H1 (cell line): ENCODE measurements around the gene NCBP2. TPM values are rescaled to one million over a fixed set of nuclear protein-coding genes. Genes with fewer than 3 reads are reported as not detected.
A peak's percentile ranks its signal among the peaks of the same experiment; 100 is the strongest.

Experiments
- CTCF ChIA-PET: fragments of 300-600 bp; sonication (Branson Sonifier 250); formaldehyde crosslinking; loops from one replicate; lab custom pipeline; 2021; ENCODE audit not compliant: partially characterized antibody; lab: Charles Lee
- POLR2A ChIA-PET: fragments of 300-600 bp; sonication (Branson Sonifier 250); formaldehyde crosslinking; loops from one replicate; lab custom pipeline; 2021; ENCODE audit warnings: inconsistent platforms; ENCODE audit not compliant: partially characterized antibody; lab: Charles Lee
- DNase-seq, 2 experiments: peaks; one replicate each; pipeline versions ENCODE4 v3.0.0 to v3.0.0-alpha.2; 2010 to 2022; ENCODE audit warnings: low spot score in 2 of 2, low read depth in 1 of 2, mixed read lengths in 1 of 2
- FAIRE-seq: peaks from 2 replicates; lab custom pipeline; 2011; peaks lifted over from hg19 to GRCh38; lab: Jason Lieb, UNC
- H2AFZ ChIP-seq: 2 replicates; pipeline ENCODE4 v1.8.1; 2012; ENCODE audit warnings: low read length, inconsistent platforms
- H2AK5ac ChIP-seq: 2 replicates; pipeline ENCODE4 v1.6.1; 2013; ENCODE audit warnings: low read depth, low read length
- H2BK120ac ChIP-seq: replicated peaks from 2 replicates; pipeline ENCODE3; 2013; ENCODE audit warnings: low read depth, low read length, inconsistent platforms
- H2BK12ac ChIP-seq: 2 replicates; pipeline ENCODE4 v1.6.1; 2013; ENCODE audit warnings: low read depth, low read length
- H2BK15ac ChIP-seq: 2 replicates; pipeline ENCODE4 v1.6.1; 2013; ENCODE audit warnings: low read length
- H2BK20ac ChIP-seq: 2 replicates; pipeline ENCODE4 v1.6.1; 2013; ENCODE audit warnings: low read length
- H2BK5ac ChIP-seq: 2 replicates; pipeline ENCODE4 v1.6.1; 2013; ENCODE audit warnings: low read depth, low read length
- H3K14ac ChIP-seq: 2 replicates; pipeline ENCODE4 v1.6.1; 2013; ENCODE audit warnings: inconsistent platforms; ENCODE audit not compliant: insufficient read length
- H3K18ac ChIP-seq: 2 replicates; pipeline ENCODE4 v1.6.1; 2013; ENCODE audit warnings: low read length; ENCODE audit errors: extremely low read depth
- H3K23ac ChIP-seq: 2 replicates; pipeline ENCODE4 v1.6.1; 2013; ENCODE audit warnings: inconsistent platforms; ENCODE audit not compliant: insufficient read length
- H3K23me2 ChIP-seq: 2 replicates; pipeline ENCODE4 v1.6.1; 2013; ENCODE audit warnings: low read depth, low read length
- H3K27ac ChIP-seq: 2 replicates; pipeline ENCODE4 v1.6.1; 2011; ENCODE audit warnings: low read depth, low read length, inconsistent platforms
- H3K27me3 ChIP-seq, 4 experiments: replicated peaks in 1 of 4; 1 replicate in 1 of 4; 2 replicates in 3 of 4; pipeline versions ENCODE4 v1.6.1 to v1.8.1; 2011 to 2013; ENCODE audit warnings: low read length in 3 of 4, mild to moderate bottlenecking in 3 of 4, inconsistent platforms in 2 of 4, mixed read lengths in 2 of 4, moderate library complexity in 1 of 4; ENCODE audit not compliant: control insufficient read depth in 3 of 4, insufficient read depth in 3 of 4; ENCODE audit errors: extremely low read depth in 1 of 4
- H3K36me3 ChIP-seq, 4 experiments: 2 replicates each; pipeline versions ENCODE4 v1.6.1 to v1.8.1; 2011 to 2013; ENCODE audit warnings: mild to moderate bottlenecking in 4 of 4, low read length in 3 of 4, moderate library complexity in 2 of 4, control low read depth in 1 of 4, inconsistent platforms in 1 of 4; ENCODE audit not compliant: insufficient read depth in 4 of 4, control insufficient read depth in 2 of 4
- H3K4ac ChIP-seq: replicated peaks from 2 replicates; pipeline ENCODE3; 2013; ENCODE audit warnings: low read length, low read depth, mixed read lengths, inconsistent platforms; ENCODE audit not compliant: insufficient read length
- H3K4me1 ChIP-seq, 4 experiments: replicated peaks in 1 of 4; 1 replicate in 1 of 4; 2 replicates in 3 of 4; pipeline versions ENCODE4 v1.6.1 to v1.8.1; 2011 to 2013; ENCODE audit warnings: low read length in 3 of 4, inconsistent platforms in 2 of 4, mixed read lengths in 1 of 4; ENCODE audit not compliant: insufficient read depth in 4 of 4, control insufficient read depth in 3 of 4
- H3K4me2 ChIP-seq, 2 experiments: 2 replicates each; pipeline versions ENCODE4 v1.6.1 to v1.8.1; 2011 to 2013; ENCODE audit warnings: low read depth in 2 of 2, low read length in 2 of 2, control low read depth in 1 of 2, inconsistent platforms in 1 of 2, mild to moderate bottlenecking in 1 of 2; ENCODE audit not compliant: insufficient read depth in 1 of 2
- H3K4me3 ChIP-seq, 4 experiments: fragments of 200-600, 300-600 bp in 1 of 4; sonication (generic), shearing (Covaris generic), sonication (Bioruptor Twin) in 1 of 4; 2 replicates each; pipeline versions ENCODE4 v1.5.1 to v1.8.1; 2011 to 2016; ENCODE audit warnings: low read length in 4 of 4, low read depth in 3 of 4, control low read depth in 2 of 4, inconsistent platforms in 2 of 4, mild to moderate bottlenecking in 2 of 4, mixed read lengths in 1 of 4, moderate library complexity in 1 of 4; ENCODE audit not compliant: insufficient read depth in 2 of 4; ENCODE audit errors: extremely low read depth in 1 of 4
- H3K56ac ChIP-seq: replicated peaks from 2 replicates; pipeline ENCODE3; 2013; ENCODE audit warnings: low read depth, mild to moderate bottlenecking, mixed read lengths, low read length, inconsistent platforms; ENCODE audit not compliant: insufficient read length
- H3K79me1 ChIP-seq: 2 replicates; pipeline ENCODE4 v1.6.1; 2013; ENCODE audit warnings: low read depth, low read length, control low read depth
- H3K79me2 ChIP-seq, 2 experiments: 2 replicates each; pipeline versions ENCODE4 v1.6.1 to v1.8.1; 2012 to 2013; ENCODE audit warnings: low read length in 2 of 2, mild to moderate bottlenecking in 2 of 2, inconsistent platforms in 1 of 2; ENCODE audit not compliant: insufficient read depth in 2 of 2, control insufficient read depth in 1 of 2
- H3K9ac ChIP-seq, 4 experiments: replicated peaks in 1 of 4; 1 replicate in 1 of 4; 2 replicates in 3 of 4; pipeline versions ENCODE4 v1.6.1 to v1.8.1; 2011 to 2013; ENCODE audit warnings: low read depth in 3 of 4, low read length in 3 of 4, control low read depth in 2 of 4, mild to moderate bottlenecking in 2 of 4, moderate library complexity in 2 of 4, inconsistent platforms in 1 of 4; ENCODE audit errors: extremely low read depth in 1 of 4
- H3K9me3 ChIP-seq, 2 experiments: 2 replicates each; pipeline versions ENCODE4 v1.6.1 to v1.8.1; 2012 to 2013; ENCODE audit warnings: mild to moderate bottlenecking in 2 of 2, moderate library complexity in 2 of 2, control low read depth in 1 of 2, inconsistent platforms in 1 of 2, low read depth in 1 of 2, low read length in 1 of 2, mixed read lengths in 1 of 2; ENCODE audit not compliant: insufficient read depth in 2 of 2
- H4K20me1 ChIP-seq, 2 experiments: replicated peaks in 1 of 2; 2 replicates each; pipeline versions ENCODE3 to v1.8.1; 2011 to 2013; ENCODE audit warnings: inconsistent platforms in 2 of 2, low read length in 2 of 2, mild to moderate bottlenecking in 1 of 2; ENCODE audit not compliant: insufficient read depth in 2 of 2, control insufficient read depth in 1 of 2
- H4K5ac ChIP-seq: 2 replicates; pipeline ENCODE4 v1.6.1; 2013; ENCODE audit warnings: low read length, low read depth, mixed read lengths, inconsistent platforms; ENCODE audit not compliant: insufficient read length
- H4K8ac ChIP-seq: 2 replicates; pipeline ENCODE4 v1.8.0; 2013; ENCODE audit warnings: mild to moderate bottlenecking, moderate library complexity, low read length, inconsistent platforms; ENCODE audit not compliant: insufficient read depth; ENCODE audit errors: extremely low read depth
- H4K91ac ChIP-seq: replicated peaks from 2 replicates; pipeline ENCODE3; 2013; ENCODE audit warnings: low read length, mixed read lengths, inconsistent platforms; ENCODE audit not compliant: insufficient read length
- GABPA ChIP-seq: IDR thresholded peaks from 2 replicates; pipeline ENCODE4 v1.6.1; 2011; ENCODE audit warnings: mild to moderate bottlenecking, low read length, moderate library complexity, borderline replicate concordance; ENCODE audit not compliant: insufficient read depth
- JUND ChIP-seq: IDR thresholded peaks from 2 replicates; pipeline ENCODE4 v1.6.1; 2011; ENCODE audit warnings: mild to moderate bottlenecking, improper control_type of control experiment, low read length
- KDM4A ChIP-seq: IDR thresholded peaks from one replicate; pipeline ENCODE4 v1.7.1; 2012; ENCODE audit warnings: low read depth, mild to moderate bottlenecking, moderate library complexity, low read length, inconsistent platforms; ENCODE audit not compliant: severe bottlenecking
- RAD21 ChIP-seq, 2 experiments: IDR thresholded peaks in 1 of 2; conservative IDR thresholded peaks in 1 of 2; 2 replicates each; pipeline ENCODE4 v1.6.1; 2011; ENCODE audit warnings: low read depth in 2 of 2, low read length in 2 of 2, improper control_type of control experiment in 1 of 2, inconsistent platforms in 1 of 2, mild to moderate bottlenecking in 1 of 2, moderate library complexity in 1 of 2
- RNF2 ChIP-seq: fragments of 200-900, 300-1000 bp; sonication (generic); IDR thresholded peaks from 2 replicates; pipeline ENCODE4 v1.7.1; 2016; ENCODE audit warnings: borderline replicate concordance, low read depth, mild to moderate bottlenecking, antibody characterized with exemption, low read length; ENCODE audit not compliant: poor library complexity, severe bottlenecking; ENCODE audit errors: missing control alignments
- SAP30 ChIP-seq: fragments of 300-600 bp; sonication (generic); IDR thresholded peaks from 2 replicates; pipeline ENCODE4 v1.7.1; 2012; ENCODE audit warnings: low read length, moderate library complexity, mild to moderate bottlenecking, inconsistent platforms; ENCODE audit not compliant: insufficient read depth, insufficient replicate concordance
- WGBS, 2 experiments: shearing (Covaris generic) in 1 of 2; methylation state at CpG; one replicate each; pipeline versions ENCODE4 v1.1.6 to v1.1.7; 2013 to 2015; ENCODE audit warnings: low lambda C conversion rate in 2 of 2, mixed read lengths in 2 of 2, inconsistent platforms in 1 of 2, low coverage in 1 of 2, missing lambda C conversion rate in 1 of 2; ENCODE audit not compliant: insufficient replicate concordance in 2 of 2, insufficient coverage in 1 of 2, insufficient read length in 1 of 2; ENCODE audit errors: extremely low coverage in 1 of 2, missing lambda C conversion rate in 1 of 2; 5-methylcytosine and 5-hydroxymethylcytosine counted together
- polyA plus RNA-seq, 7 experiments: library from polyadenylated mRNA; depleted of rRNA in 3 of 7; stranded (reverse) in 5 of 7; unstranded in 2 of 7; fragments of >200 nt in 5 of 7; fragments of 200-250 nt in 2 of 7; gene quantifications; 1 replicate in 5 of 7; 2 replicates in 1 of 7; 4 replicates in 1 of 7; pipeline versions ENCODE4 v1.2.1 to v1.2.3, GENCODE V29; 2011 to 2013; ENCODE audit warnings: missing spikeins in 2 of 7, mixed read lengths in 2 of 7
- total RNA-seq: library from RNA; stranded (reverse); fragmentation: NEBNext Ultra II Directional; extraction: Animal tissue kit (Norgen Biotek cat#: 25700); gene quantifications from 2 replicates; pipeline ENCODE4 v1.2.1, GENCODE V29; 2021
- TF ChIP-seq, protein P1 (sequence below), 3 experiments: IDR thresholded peaks; 1 replicate in 2 of 3; 2 replicates in 1 of 3; pipeline versions ENCODE4 v1.5.1 to v1.6.1; 2011; ENCODE audit warnings: low read length in 3 of 3, mild to moderate bottlenecking in 3 of 3, inconsistent platforms in 2 of 3, low read depth in 1 of 3, moderate library complexity in 1 of 3; ENCODE audit not compliant: insufficient read depth in 1 of 3; ENCODE audit errors: control extremely low read depth in 1 of 3

NCBP2 gene
- total and polyA plus RNA-seq, 2 of the 8 experiments (the other 6 are each of a cell fraction or from before 2014, with no cell fraction given), result 34.1 to 100 TPM

DNA sequence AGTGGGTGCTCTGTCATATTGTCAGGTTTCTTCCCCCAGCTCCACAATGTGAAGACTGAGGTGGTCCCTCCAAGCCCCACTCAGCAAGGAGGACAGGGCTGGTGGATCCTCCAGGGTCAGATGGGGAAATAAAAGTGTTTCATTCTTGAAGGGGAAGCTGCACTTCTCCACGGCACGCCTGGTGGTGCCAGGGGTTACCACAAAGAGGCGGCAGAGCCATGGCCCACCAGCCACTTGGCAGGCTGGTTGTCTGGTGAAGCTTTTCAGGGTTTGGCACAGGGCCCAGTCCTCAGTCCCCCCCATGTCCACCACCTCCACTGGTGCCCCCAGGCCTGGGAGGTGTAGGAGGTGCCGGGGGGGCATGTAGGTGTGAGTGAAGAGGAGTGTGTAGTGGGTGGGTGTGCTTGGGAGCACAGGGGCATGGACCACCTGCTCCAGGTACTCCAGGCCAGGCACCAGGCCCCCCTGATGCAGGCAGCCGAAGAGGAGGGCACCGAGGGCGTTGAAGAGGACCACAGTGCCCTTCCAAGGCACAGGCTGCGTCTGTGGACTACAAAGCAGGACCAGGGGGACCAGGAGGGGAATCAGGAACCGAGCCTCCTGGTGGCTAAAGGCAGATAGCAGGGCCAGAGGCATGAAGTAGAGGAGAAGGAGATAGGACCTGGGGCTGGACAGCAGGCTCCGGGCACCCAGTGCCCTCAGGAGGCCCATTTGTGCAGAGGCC is 5.0 kb upstream of the NCBP2 start:
- Histone ChIP-seq H2AFZ (no peak overlapping the region), H2BK12ac (no peak overlapping the region), H3K14ac (no peak overlapping the region), H3K23ac (no peak overlapping the region), H2BK120ac (no peak overlapping the region), H3K56ac (no peak overlapping the region), H3K4ac (no peak overlapping the region), H2BK20ac (no peak overlapping the region), H2BK5ac (no peak overlapping the region), H3K18ac (no peak overlapping the region), H3K4me2 (no peak overlapping the region), H3K27me3 (no peaks in the 10 kb centered on the region), H2BK15ac (no peak overlapping the region), H3K9ac (no peak overlapping the region), H4K20me1 (peaks cover 0 to 7% of the 10 kb centered on the region in 2 experiments), H3K79me1 (peaks cover 6% of the 10 kb centered on the region; the same call in 1 of the 2 replicates), H3K9me3 (no peaks in the 10 kb centered on the region), H4K8ac (peak overlapping the region; percentile 18; the same call in 1 of the 2 replicates), H3K23me2 (peaks cover 4% of the 10 kb centered on the region), H4K91ac (no peak overlapping the region), H2AK5ac (no peak overlapping the region), H4K5ac (no peak overlapping the region), H3K36me3 (no peaks in the 10 kb centered on the region), H3K79me2 (peaks cover 9 to 13% of the 10 kb centered on the region in 2 experiments), H3K4me1 (peaks cover 3 to 4% (median 4%) of the 10 kb centered on the region in 4 experiments), H3K4me3 (no peak overlapping the region), H3K27ac (no peak overlapping the region)
- ChIA-PET POLR2A (interaction anchor here (1.3 kb wide), 1 partner anchor 11 kb away, joined by 3 read pairs; no protein-coding TSS in a partner anchor), CTCF (interaction anchor here (0.6 to 1.8 kb wide), 4 partner anchors 10 to 392 kb away, joined by 3 to 4 read pairs (median 4); no protein-coding TSS in a partner anchor)
- 88% methylated on average over 10 of the region's 10 CpGs; no CpG with 5 or more reads in 1 of the 2 experiments for WGBS, 2 experiments
- TF ChIP-seq KDM4A, result no peak
- no peak for TF ChIP-seq RNF2
- TF ChIP-seq SAP30, result no peak
- no peak for TF ChIP-seq GABPA
- TF ChIP-seq JUND, result no peak
- TF ChIP-seq RAD21 (IDR thresholded peaks at IDR 0.05 in 1 of 2, conservative IDR thresholded peaks at IDR 0.05 in 1 of 2; ENCODE audit: low read depth in 2 of 2, low read length in 2 of 2), result peak in 1 of 2 experiments; percentile 13; a peak in 1 of 4 replicates
- TF ChIP-seq, protein P1, sequence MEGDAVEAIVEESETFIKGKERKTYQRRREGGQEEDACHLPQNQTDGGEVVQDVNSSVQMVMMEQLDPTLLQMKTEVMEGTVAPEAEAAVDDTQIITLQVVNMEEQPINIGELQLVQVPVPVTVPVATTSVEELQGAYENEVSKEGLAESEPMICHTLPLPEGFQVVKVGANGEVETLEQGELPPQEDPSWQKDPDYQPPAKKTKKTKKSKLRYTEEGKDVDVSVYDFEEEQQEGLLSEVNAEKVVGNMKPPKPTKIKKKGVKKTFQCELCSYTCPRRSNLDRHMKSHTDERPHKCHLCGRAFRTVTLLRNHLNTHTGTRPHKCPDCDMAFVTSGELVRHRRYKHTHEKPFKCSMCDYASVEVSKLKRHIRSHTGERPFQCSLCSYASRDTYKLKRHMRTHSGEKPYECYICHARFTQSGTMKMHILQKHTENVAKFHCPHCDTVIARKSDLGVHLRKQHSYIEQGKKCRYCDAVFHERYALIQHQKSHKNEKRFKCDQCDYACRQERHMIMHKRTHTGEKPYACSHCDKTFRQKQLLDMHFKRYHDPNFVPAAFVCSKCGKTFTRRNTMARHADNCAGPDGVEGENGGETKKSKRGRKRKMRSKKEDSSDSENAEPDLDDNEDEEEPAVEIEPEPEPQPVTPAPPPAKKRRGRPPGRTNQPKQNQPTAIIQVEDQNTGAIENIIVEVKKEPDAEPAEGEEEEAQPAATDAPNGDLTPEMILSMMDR (IDR thresholded peaks at IDR 0.05; ENCODE audit: control extremely low read depth in 1 of 3, insufficient read depth in 1 of 3, low read depth in 1 of 3, low read length in 3 of 3), result peak; percentile 33 to 44 (median 37); a peak in 3 of 4 replicates
- FAIRE-seq (no peak), DNase-seq (peak in 1 of 2 experiments; percentile 52)
